Amygdala (tissue), 56 donors: ENCODE results near the gene NHSL2.

Experiments used
- DNase-seq, 56 donors: peaks; one replicate each; lab custom pipeline; 2025; lab: John Stamatoyannopoulos, UW

NHSL2 gene

DNA sequence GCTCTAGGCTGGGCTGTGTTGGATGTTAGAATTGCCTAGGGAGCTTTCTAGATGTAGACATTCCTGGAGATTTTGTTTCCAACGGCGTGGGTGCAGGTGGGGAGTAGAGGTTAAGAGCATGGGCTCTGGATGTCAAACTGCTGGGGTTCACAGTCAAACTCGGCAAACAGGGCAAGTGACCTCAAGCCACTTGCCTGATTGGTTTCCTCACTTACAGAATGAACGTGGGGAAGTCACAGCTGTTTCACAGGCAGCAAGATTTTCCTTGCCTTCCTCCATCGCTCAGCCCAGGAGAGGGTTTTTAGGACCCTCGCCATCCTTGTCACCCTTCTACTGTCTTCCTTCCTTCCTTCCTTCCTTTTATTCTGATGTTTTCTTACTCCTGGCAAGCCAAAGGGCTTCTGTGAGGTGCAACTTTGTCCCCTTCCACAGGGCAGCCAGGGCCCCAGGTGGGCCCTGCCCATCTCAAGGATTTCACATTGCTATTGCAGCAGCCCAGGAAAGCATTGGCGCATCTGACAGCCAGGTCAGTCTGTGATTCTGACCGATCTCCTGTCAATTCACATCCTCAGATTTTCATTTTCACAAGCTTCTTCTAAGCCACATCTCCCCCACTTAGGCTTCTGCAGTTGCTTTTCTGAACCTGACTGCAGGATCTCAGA lies 214.0 kb downstream of the NHSL2 start:
- no peak for DNase-seq

DNA sequence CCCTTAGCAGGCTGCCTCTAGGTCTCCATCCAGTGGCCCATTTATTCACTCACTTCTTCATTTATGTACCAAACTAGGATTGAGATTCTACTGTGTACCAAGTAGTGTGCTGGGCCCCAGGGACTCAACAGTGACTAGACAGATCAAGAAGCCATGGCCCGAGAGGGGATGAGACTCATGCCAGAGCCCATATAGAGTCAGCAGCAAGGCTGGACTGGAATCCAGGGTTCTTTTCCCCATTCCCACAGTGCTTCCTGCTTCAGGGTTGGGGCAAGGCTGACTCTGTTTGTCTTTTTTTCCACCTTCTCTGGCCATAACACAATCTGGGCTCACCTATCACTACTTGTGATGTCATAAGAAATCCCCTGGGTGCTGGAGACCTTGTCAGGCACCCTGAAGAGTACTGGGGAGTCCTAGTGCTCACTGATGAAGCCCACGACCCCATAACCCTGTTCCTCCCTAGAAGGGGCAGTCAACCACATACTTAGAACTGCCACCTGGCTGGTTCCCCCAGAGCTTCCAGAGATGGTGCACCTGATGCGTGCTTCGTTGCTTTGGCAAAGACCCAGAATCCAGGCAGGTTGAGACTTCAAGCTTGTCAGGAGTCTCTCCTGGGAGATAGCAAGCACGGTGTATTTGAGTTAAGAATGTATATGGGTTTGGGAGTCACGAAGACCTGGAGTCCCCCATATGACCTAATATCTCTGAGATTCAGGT lies 214.8 kb downstream of the NHSL2 start:
- no peak for DNase-seq

DNA sequence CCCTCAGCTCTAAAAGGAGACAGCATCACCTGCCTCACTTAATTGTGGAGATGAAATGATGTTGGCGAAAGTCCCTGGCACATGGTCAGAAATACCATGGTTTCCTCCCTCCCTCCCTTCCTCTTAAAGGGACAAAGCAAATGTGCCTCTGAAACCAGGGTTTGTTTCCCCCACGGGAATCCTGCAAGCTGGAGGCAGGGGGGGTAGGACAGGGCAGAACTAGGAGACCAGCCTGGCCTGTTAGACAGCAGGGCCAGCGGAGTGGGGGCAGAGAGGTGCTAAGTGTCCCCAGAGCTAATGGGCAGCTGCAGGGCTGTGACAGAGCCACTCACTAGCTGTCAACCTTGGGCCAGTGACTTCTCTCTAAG lies 215.4 kb downstream of the NHSL2 start:
- no peak for DNase-seq

DNA sequence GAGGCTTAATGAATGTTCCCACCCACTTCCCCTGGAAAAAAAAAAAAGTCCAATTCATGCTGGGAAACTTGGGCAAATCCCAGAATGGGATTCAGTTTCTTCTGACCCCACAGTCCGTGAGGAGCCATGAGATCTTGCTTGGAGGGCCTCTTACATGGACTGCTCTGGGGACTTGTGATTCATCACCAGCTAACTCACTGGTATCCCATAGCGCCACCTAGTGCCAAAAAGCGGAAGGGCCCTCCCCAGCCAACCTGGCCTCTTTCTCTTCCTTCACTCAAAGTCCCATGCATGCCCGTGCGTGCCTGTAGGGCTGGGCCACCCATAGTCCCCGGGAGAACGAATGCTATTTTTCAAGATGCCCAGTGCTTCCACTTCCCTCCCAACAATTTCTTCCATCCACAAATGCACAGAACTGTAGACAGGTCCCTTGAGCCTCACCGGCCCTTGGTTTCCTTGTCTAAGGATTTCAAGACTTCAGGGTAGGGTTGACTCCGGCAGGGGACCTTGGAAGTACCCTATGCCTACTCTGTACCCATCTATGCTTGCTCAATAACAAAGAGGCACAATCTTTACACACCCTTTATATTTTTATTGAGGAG lies 216.0 kb downstream of the NHSL2 start:
- DNase-seq = peak; percentile 4 to 87 (median 56)

DNA sequence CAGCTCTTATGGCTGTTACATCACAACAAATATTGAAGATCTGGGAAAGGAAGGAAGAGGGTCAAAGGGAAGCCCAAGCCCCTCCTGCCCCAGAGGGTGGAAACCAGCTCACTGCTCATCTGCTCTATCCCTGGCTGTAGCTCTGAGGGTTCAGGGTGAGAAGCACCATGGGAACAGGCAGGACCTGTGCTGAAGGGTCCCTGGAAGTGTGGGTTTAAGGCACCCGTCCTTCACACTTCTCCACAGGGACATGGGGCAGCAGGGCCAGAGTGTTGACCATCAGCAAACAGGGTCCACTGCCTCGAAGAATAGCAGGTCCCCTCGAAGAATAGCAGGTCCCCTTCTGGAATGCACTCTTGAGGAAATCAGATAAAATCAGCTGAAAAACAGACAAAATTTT lies 216.7 kb downstream of the NHSL2 start:
- no peak for DNase-seq

DNA sequence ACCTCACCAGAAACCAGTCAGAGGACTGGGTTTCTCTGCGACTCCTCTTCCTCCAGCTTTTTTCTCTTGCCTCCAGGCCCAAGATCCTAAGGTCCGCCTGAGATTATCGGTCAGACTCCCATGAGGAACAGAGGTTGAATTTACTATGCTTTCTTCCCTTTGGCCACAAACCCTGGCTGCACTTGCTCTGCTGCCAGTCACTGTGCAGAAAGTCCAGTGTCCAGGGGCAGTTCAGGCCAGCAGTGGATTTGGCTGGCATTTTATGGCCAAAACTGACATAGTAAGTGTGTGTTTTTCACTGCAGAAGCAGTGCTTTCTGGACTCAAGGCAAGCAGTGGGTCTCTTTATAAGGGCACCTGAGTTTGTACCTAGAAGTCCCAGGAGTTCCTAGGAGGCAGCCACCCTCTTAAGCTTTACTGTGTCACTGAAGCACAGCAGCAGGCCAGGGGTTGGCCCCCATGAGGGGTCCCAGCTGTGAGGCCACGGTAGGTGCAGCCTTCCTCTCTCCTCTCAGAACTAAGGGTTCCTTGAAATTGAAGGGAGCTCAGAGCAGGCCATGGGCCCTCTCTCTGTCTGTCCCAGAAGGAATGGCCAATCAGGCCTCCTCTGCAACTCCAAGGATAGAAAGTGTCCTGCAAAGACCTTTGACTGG lies 217.7 kb downstream of the NHSL2 start:
- DNase-seq = no peak

DNA sequence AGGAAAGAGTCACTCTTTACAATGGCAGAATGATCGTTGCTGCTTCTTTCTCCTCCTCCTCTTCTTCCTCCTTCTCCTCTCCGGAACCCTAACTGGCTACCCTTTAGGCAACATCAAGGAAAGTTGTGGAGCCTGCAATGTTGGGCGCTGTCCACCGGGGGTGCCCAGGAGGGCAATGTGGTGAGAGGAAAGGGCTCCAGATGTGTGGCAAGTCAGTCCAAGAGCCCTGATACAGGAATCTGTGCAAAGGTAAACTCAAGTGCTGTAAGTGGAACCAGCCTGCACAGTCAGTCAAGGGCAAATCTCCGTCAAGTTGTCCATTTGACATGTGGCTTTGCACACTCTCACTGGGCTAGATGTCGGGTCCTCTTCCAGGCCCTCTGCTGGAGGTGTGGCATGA lies 218.2 kb downstream of the NHSL2 start:
- DNase-seq = no peak

DNA sequence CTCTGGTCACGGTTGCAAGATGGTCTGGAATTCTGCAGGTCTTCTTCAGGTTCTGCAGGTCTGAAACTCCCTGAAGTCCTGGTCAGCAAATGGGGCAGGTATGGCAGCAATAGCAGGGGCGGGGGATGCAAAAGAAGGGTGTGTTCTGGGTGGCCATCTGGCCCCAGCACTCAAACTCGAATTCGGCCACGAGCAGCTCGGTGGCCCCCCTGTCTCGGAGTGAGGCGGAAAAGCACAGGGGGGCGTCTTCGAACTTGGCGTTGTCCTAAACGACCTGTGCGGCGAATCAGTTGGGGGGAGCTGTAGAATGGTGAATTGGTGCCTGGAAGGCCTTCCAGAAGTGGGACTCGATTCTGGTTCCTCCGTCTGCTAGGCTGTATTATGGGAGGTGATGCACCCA lies 219.0 kb downstream of the NHSL2 start:
- DNase-seq = no peak

DNA sequence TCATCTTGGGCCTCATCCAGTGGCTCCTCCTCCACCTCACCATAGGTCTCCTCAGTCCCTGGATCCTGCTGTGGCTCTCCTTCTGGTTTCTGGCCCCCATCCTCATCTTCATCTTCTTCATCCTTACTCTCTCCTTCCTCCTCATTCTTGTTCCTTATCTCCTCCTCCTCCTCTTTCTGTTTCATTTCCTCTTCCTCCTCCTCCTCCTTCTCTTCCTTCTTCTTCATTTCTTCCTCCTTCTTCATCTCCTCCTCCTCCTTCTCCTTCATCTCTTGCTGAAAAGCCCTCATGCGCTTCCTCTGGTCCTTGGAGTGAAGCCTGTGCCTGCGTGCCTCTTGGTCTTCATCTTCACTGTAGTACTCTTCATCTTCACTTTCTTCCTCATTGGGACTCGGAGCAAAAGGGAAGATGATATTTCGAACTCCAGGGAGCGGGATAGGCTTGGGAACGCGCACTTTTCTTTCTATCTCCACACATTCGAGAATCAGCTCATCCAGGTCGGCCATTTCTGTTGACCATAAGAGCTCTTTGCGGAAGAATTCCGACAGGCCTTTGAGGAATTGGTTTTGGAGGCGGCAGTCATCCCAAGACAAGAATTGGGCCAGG lies 219.6 kb downstream of the NHSL2 start:
- DNase-seq = no peak

DNA sequence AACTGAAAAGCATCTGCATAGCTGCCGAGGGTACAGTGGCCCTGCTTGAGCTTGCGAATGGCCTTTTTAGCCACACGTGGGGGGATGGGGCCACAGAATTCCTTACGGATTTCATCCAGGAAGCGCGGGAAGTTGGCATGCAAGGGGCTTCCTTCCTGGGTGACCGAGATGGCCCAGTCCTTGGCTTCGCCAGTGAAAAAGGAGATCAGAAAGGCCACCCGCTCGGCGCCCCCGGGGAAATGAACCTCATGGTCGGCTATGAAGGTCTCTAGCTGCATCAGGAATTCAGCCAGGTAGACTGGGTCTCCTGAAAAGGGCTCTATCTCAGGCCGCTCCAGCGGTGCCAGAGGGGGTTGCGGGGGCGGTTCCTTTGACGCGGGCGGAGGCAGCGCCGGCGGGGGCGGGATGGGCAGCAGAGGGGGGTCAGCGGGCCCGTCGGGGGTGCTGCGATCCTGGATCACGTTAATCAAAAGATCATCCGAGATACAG lies 220.2 kb downstream of the NHSL2 start:
- DNase-seq = peak in 1 of 56 donors; percentile 7

DNA sequence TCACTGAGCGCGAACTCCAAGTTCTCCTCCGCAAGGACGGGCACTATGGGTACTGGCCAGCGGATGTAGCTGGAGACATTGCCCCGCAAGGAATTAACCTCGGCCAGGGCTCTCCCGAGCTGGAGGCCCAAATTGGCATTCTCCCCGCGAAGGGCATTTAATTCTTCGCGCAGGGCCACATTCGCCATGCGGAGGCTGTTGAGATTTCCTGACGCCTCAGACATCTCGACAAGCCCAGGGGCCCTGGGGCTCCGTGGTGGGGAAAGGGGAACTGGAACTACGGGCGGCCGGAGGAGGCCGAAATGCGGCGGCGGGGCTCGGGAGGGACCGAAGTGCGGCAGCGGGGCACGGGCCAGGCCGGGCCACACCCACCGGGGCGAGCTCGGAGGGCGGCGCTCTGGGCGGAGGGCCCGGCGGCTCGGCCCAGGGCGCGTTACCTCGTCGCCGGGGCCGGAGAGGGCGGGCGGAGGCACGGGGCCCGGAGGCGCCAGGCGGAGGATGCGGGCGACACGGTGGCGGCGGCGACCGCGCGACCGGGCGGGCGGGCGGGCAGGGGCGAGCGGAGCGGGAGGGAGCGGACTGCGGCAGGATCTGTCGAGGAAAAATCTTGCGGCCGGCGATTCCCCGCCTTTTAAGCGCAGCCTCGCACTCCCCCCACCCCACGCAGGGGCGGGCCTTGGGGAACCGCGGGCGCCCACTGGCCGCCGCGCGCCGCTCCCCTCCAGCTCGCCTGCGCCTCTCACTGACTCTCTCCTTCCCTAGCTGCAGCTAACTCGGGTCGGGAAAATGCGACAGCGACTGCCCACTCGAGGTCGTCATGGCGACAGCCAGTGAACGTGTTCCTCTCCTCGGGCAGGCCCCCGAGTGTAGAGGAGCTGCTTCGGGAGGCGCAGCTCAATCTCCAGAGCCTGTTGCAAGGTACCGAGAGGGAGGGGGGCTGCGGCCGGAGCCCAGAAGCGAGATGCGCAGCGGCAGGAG lies 221.0 kb downstream of the NHSL2 start, which contains the start of gene RTL5:
Gene RTL5, minus strand, starts transcription at position 599 of the 978 bp plus-strand sequence.
- peak; percentile 2 to 90 (median 72) for DNase-seq

DNA sequence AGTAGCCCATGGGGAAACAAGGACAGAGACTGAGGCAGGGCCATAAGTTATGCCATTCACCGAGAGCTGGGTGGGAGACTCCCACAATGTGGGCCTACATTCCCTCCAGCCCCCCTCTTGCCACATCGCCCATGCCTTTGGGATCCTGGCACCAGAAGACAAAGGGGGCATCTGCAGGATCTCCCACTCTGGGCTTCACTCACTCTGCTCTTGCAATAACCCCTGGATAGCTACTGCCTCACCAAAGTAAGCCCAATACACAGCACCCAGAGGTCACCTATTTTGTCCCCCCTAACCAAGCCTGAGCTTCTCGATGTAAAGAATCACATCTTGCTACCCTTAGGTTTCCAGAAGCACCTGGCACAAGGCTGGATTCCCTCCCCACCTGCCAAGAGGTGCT lies 221.8 kb downstream of the NHSL2 start:
- no peak for DNase-seq

DNA sequence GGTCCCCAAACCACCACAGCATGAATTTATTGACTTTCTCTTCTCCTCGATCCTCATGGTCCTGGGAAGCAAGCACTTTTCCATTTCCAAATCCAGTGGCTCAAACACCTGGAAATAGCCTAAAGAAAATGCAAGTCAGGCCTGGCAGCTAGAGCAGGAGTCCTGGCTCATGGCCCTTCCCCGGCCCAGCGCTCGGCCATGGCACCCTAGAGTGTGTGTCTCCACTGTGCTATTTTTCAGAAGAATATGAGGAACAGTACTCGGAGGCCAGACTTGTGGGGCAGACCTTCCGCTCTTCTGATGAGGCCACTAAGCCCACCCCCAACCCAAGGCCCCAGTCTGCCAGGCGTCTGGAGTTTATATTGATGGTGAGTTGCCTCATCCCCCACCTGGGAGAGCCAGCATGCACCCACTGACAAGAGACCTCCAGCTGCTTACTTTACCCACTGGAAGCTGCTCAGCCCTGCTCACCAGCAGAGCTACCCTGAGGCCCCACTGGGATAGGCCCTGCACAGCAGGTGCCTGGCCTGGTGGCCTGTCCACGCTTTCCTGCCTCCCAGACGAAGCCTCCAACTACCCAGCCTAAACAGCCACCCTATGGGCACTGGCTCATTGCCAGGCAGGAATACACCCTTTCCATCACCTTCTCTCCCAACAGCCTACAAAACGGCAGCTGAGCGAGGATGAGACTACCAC lies 223.4 kb downstream of the NHSL2 start:
- no peak for DNase-seq

DNA sequence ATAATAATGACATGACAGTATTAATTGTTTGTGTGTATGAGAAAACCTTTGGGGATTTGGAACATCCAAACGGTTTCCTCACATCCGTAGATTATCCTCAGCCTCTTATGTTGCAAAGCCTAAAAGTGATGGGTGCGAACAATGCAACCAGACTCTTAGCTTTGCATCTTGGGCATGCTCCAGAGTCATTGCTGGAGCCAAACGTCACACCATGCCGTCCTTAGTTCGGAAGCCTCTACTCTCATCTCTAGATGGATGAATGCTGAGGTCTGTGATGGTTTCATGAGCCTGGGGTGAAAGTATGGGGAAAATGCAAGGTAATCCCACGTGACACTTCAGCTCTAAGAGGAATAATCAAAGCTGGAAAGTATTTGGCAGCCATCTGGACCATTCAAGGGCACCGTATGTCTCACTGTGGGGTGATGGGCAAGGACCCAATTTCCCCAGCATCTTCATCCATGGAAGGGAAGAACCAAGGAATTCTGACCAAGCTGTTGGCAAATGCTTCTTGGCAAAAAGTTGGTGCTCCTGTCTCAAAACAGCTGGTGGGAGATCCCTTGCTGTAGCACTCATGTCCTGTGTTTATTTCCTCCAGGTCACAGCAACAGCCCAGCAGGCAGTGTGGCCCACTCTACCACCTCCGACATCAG lies 227.3 kb downstream of the NHSL2 start:
- no peak for DNase-seq

DNA sequence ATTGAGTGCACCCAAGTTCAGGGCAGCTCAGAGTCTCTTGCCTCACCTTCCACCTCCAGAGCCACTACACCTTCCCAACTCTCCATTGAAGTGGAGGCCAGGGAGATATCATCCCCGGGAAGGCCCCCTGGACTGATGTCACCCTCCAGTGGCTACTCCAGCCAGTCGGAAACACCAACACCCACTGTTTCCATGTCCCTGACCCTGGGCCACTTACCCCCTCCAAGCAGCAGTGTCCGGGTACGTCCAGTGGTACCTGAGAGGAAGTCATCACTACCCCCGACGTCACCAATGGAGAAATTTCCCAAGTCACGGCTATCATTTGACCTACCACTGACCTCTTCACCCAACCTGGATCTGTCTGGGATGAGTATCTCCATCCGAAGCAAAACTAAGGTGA lies 228.9 kb downstream of the NHSL2 start:
- DNase-seq = no peak

DNA sequence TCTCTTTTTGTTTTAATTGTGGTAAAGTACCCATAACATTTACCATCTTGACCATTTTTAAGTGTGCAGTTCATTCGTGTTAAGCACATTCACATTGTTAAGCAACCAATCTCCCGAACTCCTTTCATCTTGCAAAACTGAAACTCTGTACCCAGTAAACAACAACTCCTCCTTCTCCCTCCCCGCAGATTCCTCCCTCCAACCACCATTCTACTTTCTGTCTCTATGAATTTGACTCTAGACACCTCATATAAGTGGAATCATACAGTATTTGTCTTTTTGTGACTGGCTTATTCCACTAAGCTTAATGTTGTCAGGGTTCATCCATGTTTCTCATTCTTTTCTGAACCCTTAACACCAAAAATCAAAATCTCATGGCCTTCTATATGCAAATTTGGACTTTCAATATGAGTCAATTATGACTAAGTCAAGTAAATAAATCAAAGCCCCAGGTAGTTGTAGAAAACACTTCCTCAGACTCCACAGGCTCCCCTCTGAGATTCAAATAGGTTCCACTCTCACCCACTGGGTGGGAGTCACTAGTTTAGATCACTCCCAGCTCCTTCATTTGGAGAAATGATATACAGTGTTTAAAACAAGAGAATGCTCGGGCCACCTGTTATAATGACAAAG lies 230.8 kb downstream of the NHSL2 start:
- no peak for DNase-seq

DNA sequence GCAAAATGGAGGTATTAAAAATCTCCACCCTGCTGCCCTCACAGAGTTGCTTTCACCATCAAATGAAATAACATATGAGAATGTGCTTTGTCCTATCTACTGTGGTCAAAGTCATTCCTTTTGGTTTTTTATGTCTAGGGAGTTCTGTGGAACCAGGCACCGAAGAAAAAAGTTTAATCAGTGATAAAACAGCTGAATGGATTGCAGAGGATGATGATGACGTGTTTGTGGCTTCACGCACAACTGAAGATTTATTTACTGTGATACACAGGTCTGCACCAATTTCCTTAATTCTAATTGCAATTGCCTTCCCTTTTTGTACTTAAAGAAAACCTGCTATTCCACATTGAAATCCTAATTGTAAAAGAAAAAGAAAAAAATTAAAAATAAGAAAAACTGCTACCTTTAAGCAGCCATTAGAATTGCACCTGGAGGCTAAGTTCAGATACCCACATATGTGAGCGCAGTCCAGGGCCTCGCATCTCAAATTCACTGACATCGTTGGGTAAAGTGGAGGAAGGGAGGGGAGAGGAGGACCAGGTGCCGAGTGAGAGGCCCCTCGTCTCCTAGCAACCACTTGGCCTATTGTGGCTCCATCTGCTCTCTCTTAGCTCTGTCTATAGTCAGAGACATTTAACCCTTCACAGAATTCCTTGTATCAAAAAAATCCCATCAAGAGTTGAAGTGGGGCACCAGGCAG lies 231.6 kb downstream of the NHSL2 start:
- peak in 1 of 56 donors; percentile 7 for DNase-seq
